Right lobe of liver (tissue), 6 donors: ENCODE results near the gene YAP1. TPM values are rescaled to one million over a fixed set of nuclear protein-coding genes. Genes with fewer than 3 reads are reported as not detected.

ENCODE experiments used
- ATAC-seq, 4 donors: fragments of 200-7000 bp; cut with Tn5 transposase; one replicate each; pipeline ENCODE4 v1.9.1; 2020; ENCODE audit warnings: mild to moderate bottlenecking in 4 of 4, moderate library complexity in 4 of 4
- DNase-seq, 3 donors: peaks; one replicate each; pipeline ENCODE4 v3.0.0-alpha.2; 2020
- H3K27ac ChIP-seq, 3 donors: fragments of 200-600 bp; one replicate each; pipeline ENCODE4 v1.8.0; 2022
- H3K27me3 ChIP-seq, 2 donors: fragments of 200-600 bp; one replicate each; pipeline ENCODE4 v1.8.0; 2022
- H3K36me3 ChIP-seq, 4 donors: fragments of 200-600 bp; sonication (generic) in 1 of 4; one replicate each; pipeline versions ENCODE4 v1.5.1 to v1.8.0; 2017 to 2022; ENCODE audit warnings: control low read depth in 1 of 4
- H3K4me1 ChIP-seq, 4 donors: fragments of 200-600 bp; sonication (generic) in 1 of 4; one replicate each; pipeline versions ENCODE4 v1.5.1 to v1.8.0; 2017 to 2022; ENCODE audit warnings: control low read depth in 1 of 4
- H3K4me3 ChIP-seq, 3 donors: fragments of 200-600 bp; one replicate each; pipeline ENCODE4 v1.8.0; 2022
- H3K9me3 ChIP-seq, 4 donors: fragments of 200-600 bp; sonication (generic) in 1 of 4; one replicate each; pipeline versions ENCODE4 v1.5.1 to v1.8.0; 2017 to 2022; ENCODE audit warnings: control low read depth in 1 of 4
- CTCF ChIP-seq, 4 donors: fragments of 200-600 bp in 3 of 4; fragments of 450-650 bp in 1 of 4; IDR thresholded peaks; one replicate each; pipeline versions ENCODE4 v1.5.1 to v1.8.0; 2016 to 2022; ENCODE audit warnings: antibody characterized with exemption in 4 of 4, mild to moderate bottlenecking in 2 of 4
- POLR2A ChIP-seq: fragments of 450-650 bp; IDR thresholded peaks from one replicate; pipeline ENCODE4 v1.6.1; 2017; ENCODE audit warnings: antibody characterized with exemption, mild to moderate bottlenecking
- WGBS: methylation state at CpG from one replicate; pipeline ENCODE4 v1.1.6; 2018; ENCODE audit warnings: low coverage, low lambda C conversion rate; ENCODE audit not compliant: insufficient coverage; ENCODE audit errors: missing lambda C conversion rate; 5-methylcytosine and 5-hydroxymethylcytosine counted together
- intact Hi-C, 2 donors: fragments of 100-400 bp; cut with DNase I; formaldehyde crosslinking; loops; one replicate each; pipeline versions ENCODE4 v1.11.2 to v1.14.1; 2022
- total RNA-seq, 6 experiments: library from RNA; depleted of rRNA in 2 of 6; stranded (reverse); fragments of >200 nt in 2 of 6; fragmentation: NEBNext Ultra II Directional in 3 of 6; extraction: Animal tissue kit (Norgen Biotek cat#: 25700) in 3 of 6; gene quantifications; one replicate each; pipeline versions ENCODE4 v1.1.0 to v1.2.4, GENCODE V29; 2016 to 2023
- donor health status: DM: no; HTN: yes; CAD: no.
- donor health status: DM: no; HTN: no; CAD: no.
- donor health status: DM: no; HTN: no; CAD: no.
- donor health status: DM: no; HTN: yes; CAD: no.
- donor health status: DM: no; HTN: yes; CAD: no.

Gene YAP1
- total RNA-seq, 6 experiments from 2014 or later, result 17.9 to 60.5 (median 36.3) TPM

- WGBS, result 80% methylated on average over 2 of the region's 2 CpGs
- ATAC-seq (no peak), DNase-seq (no peak)
- Histone ChIP-seq H3K27me3 (no peaks in the 10 kb centered on the region), H3K9me3 (no peaks in the 10 kb centered on the region), H3K27ac (no peak overlapping the region), H3K4me1 (peaks cover 0 to 10% (median 0%) of the 10 kb centered on the region in 4 donors), H3K4me3 (no peak overlapping the region), H3K36me3 (no peaks in the 10 kb centered on the region)
- intact Hi-C loops, result no loop called here
- no peak for TF ChIP-seq CTCF (IDR thresholded peaks at IDR 0.05)
- no peak for TF ChIP-seq POLR2A
These were observed 159.7 kb downstream of the YAP1 start for GRCh38 chr11:102269927-102270326.

DNA sequence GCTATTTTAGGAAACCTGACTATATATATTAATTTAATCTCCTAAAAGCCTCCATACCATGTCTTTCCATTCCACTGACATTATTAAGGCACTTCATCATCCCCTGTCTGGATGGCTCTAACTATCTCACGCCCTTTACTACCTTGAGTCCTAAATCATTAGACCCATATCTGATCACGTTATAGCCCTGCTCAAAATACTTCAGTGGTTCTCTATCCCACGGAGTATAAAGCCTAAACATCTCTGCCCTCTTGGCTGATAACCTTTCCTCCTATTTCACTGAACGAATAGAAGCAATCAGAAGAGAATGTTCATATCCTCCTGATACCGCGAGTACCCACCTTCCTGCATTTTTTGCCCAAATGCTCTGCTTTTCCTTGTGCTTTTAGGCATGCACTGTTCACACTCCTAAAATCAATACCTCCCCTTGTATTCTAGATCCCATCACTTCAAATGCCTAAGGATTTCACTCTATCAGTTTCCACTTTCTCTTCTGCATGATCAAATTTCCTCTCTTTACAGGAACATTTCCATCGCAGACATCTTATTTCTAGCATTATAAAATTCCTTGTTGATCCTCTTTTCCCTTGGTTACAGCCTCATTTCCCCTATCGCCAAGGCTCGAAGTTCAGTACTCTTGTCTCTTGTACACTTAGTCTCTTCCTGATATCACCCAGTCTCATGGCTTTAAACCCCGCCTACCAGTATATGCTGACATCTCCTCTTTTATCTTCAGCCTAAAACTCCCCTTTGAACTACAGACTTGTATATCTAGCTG is 162.0 kb downstream of the YAP1 start:
- no peaks in the 10 kb centered on the region for H3K9me3 ChIP-seq
- no peak overlapping the region for H3K27ac ChIP-seq
- intact Hi-C loops, result no loop called here
- TF ChIP-seq CTCF (IDR thresholded peaks at IDR 0.05) (no peak), POLR2A (no peak)
- no peak overlapping the region for H3K4me3 ChIP-seq
- WGBS, result 62% methylated on average over 10 of the region's 10 CpGs
- ATAC-seq (no peak), DNase-seq (no peak)
- no peaks in the 10 kb centered on the region for H3K36me3 ChIP-seq
- no peaks in the 10 kb centered on the region for H3K27me3 ChIP-seq
- H3K4me1 ChIP-seq, result peaks cover 0 to 10% (median 0%) of the 10 kb centered on the region in 4 donors

GRCh38 chr11:102274628-102275027 is 164.4 kb downstream of the YAP1 start:
- 88% methylated on average over 3 of the region's 3 CpGs for WGBS
- no peak overlapping the region for H3K27ac ChIP-seq
- no peak for ATAC-seq
- no peak for TF ChIP-seq POLR2A
- no peak for TF ChIP-seq CTCF (IDR thresholded peaks at IDR 0.05)
- intact Hi-C loops, result no loop called here
- no peak for DNase-seq
- no peaks in the 10 kb centered on the region for H3K9me3 ChIP-seq
- H3K4me3 ChIP-seq, result no peak overlapping the region
- H3K36me3 ChIP-seq, result no peaks in the 10 kb centered on the region
- H3K27me3 ChIP-seq, result no peaks in the 10 kb centered on the region
- H3K4me1 ChIP-seq, result peaks cover 0 to 13% (median 0%) of the 10 kb centered on the region in 4 donors

GRCh38 chr11:102276362-102276761 is 166.1 kb downstream of the YAP1 start:
- no peak overlapping the region for H3K4me3 ChIP-seq
- intact Hi-C loops, result no loop called here
- TF ChIP-seq POLR2A (no peak), CTCF (IDR thresholded peaks at IDR 0.05) (no peak)
- H3K4me1 ChIP-seq, result peaks cover 0 to 19% (median 0%) of the 10 kb centered on the region in 4 donors
- 55% methylated on average over 4 of the region's 4 CpGs for WGBS
- no peaks in the 10 kb centered on the region for H3K36me3 ChIP-seq
- no peaks in the 10 kb centered on the region for H3K9me3 ChIP-seq
- DNase-seq (no peak), ATAC-seq (no peak)
- no peak overlapping the region for H3K27ac ChIP-seq
- H3K27me3 ChIP-seq, result no peaks in the 10 kb centered on the region
